Measurements from ENCODE around the gene ELOVL7.
"Not testable (repeated sequence)": the region's sequence is repeated elsewhere in the genome, so short reads cannot be mapped to it uniquely, and the experiment has no call there.

The ELOVL7 gene

GRCh38 chr5:60795424-60795950, 48.6 kb downstream of the ELOVL7 start:
- DNase-seq (ENCODE audit: low read depth), result not testable (repeated sequence)

- DNase-seq (ENCODE audit: low read depth), result no peak
Observed at GRCh38 chr5:60794691-60795090, 49.4 kb downstream of the ELOVL7 start.

GRCh38 chr5:60792438-60792837, 51.6 kb downstream of the ELOVL7 start:
- DNase-seq (ENCODE audit: low read depth), result no peak

GRCh38 chr5:60789551-60789950, 54.5 kb downstream of the ELOVL7 start:
- no peak for DNase-seq (ENCODE audit: low read depth)

GRCh38 chr5:60788863-60789513, 55.1 kb downstream of the ELOVL7 start:
- no peak for DNase-seq (ENCODE audit: low read depth)

GRCh38 chr5:60779466-60779865, 64.6 kb downstream of the ELOVL7 start:
- DNase-seq (ENCODE audit: low read depth), result no peak

GRCh38 chr5:60776343-60776742, 67.7 kb downstream of the ELOVL7 start:
- no peak for DNase-seq (ENCODE audit: low read depth)

- no peak for DNase-seq (ENCODE audit: low read depth)
Observed at GRCh38 chr5:60765019-60765709, 78.9 kb downstream of the ELOVL7 start.

- DNase-seq (ENCODE audit: low read depth), result no peak
Observed at GRCh38 chr5:60763061-60763460, 81.0 kb downstream of the ELOVL7 start.

- DNase-seq (ENCODE audit: low read depth), result no peak
Observed at GRCh38 chr5:60754495-60754894, 89.6 kb downstream of the ELOVL7 start.

- DNase-seq (ENCODE audit: low read depth), result no peak
Observed at GRCh38 chr5:60744682-60745081, 99.4 kb downstream of the ELOVL7 start.

GRCh38 chr5:60743511-60744314, 100.4 kb downstream of the ELOVL7 start:
- DNase-seq (ENCODE audit: low read depth), result no peak

GRCh38 chr5:60740322-60740721, 103.7 kb downstream of the ELOVL7 start:
- no peak for DNase-seq (ENCODE audit: low read depth)

GRCh38 chr5:60738933-60739332, 105.1 kb downstream of the ELOVL7 start:
- no peak for DNase-seq (ENCODE audit: low read depth)

- no peak for DNase-seq (ENCODE audit: low read depth)
Observed at GRCh38 chr5:60738461-60738860, 105.6 kb downstream of the ELOVL7 start.

- not testable (repeated sequence) for DNase-seq (ENCODE audit: low read depth)
Observed at GRCh38 chr5:60730858-60731257, 113.2 kb downstream of the ELOVL7 start.

GRCh38 chr5:60727033-60727679, 116.9 kb downstream of the ELOVL7 start:
- no peak for DNase-seq (ENCODE audit: low read depth)

- DNase-seq (ENCODE audit: low read depth), result no peak
Observed at GRCh38 chr5:60724126-60724525, 119.9 kb downstream of the ELOVL7 start.

- DNase-seq (ENCODE audit: low read depth), result no peak
Observed at GRCh38 chr5:60722416-60722815, 121.7 kb downstream of the ELOVL7 start.

- no peak for DNase-seq (ENCODE audit: low read depth)
Observed at GRCh38 chr5:60719329-60719728, 124.7 kb downstream of the ELOVL7 start.

- DNase-seq (ENCODE audit: low read depth), result no peak
Observed at GRCh38 chr5:60718166-60718892, 125.7 kb downstream of the ELOVL7 start.

Measured in fibroblast of the conjunctiva (primary cell).